Activated naive CD8-positive, alpha-beta T cell treated with anti-CD3 and anti-CD28 coated beads, Interleukin-2, amount 10 ng/mL, durations not matched to agents 7 days and 5 days (primary cell): ENCODE measurements around the gene GSTM5. TPM values are rescaled to one million over a fixed set of nuclear protein-coding genes. Genes with fewer than 3 reads are reported as not detected.
"Not testable (repeated sequence)": the region's sequence is repeated elsewhere in the genome, so short reads cannot be mapped to it uniquely, and the experiment has no call there.

Source experiments
- ATAC-seq: fragments of 150-1000 bp; cut with Tn5 transposase; one replicate; pipeline ENCODE4 v1.10.0; 2021; ENCODE audit warnings: low read depth, moderate library complexity
- POLR2A ChIA-PET: fragments of 350-600 bp; sonication (Branson Sonifier 250); formaldehyde crosslinking; loops from one replicate; lab custom pipeline; 2021; ENCODE audit warnings: antibody characterized with exemption; lab: Charles Lee
- DNase-seq: peaks from one replicate; pipeline ENCODE4 v3.0.0; 2021
- H3K27ac Mint-ChIP-seq: one replicate; pipeline ENCODE4 v1.8.0; 2022; ENCODE audit warnings: mild to moderate bottlenecking, mixed read lengths
- H3K27me3 Mint-ChIP-seq: one replicate; pipeline ENCODE4 v1.8.0; 2022; ENCODE audit warnings: mild to moderate bottlenecking, moderate library complexity, mixed read lengths
- H3K36me3 Mint-ChIP-seq: one replicate; pipeline ENCODE4 v1.8.0; 2021; ENCODE audit warnings: mild to moderate bottlenecking, mixed read lengths
- H3K4me1 Mint-ChIP-seq: one replicate; pipeline ENCODE4 v1.8.0; 2021; ENCODE audit warnings: mixed read lengths
- H3K4me3 Mint-ChIP-seq: one replicate; pipeline ENCODE4 v1.8.0; 2022; ENCODE audit warnings: mild to moderate bottlenecking, moderate library complexity, mixed read lengths
- H3K9me3 Mint-ChIP-seq: one replicate; pipeline ENCODE4 v1.8.0; 2021; ENCODE audit warnings: mixed read lengths
- total RNA-seq, 2 experiments: library from RNA; stranded (reverse); gene quantifications; one replicate each; pipeline ENCODE4 v1.2.3, GENCODE V29; 2021

The GSTM5 gene
- total RNA-seq, 2 experiments from 2014 or later: not detected

- H3K9me3 Mint-ChIP-seq, H3K36me3 Mint-ChIP-seq, H3K27ac Mint-ChIP-seq, ATAC-seq, H3K4me1 Mint-ChIP-seq, DNase-seq, POLR2A ChIA-PET, H3K27me3 Mint-ChIP-seq, H3K4me3 Mint-ChIP-seq: not testable (repeated sequence)
These were observed 26.7 kb upstream of the GSTM5 start for GRCh38 chr1:109685399-109685798.

- H3K27ac Mint-ChIP-seq, H3K27me3 Mint-ChIP-seq, H3K9me3 Mint-ChIP-seq, H3K4me3 Mint-ChIP-seq, H3K4me1 Mint-ChIP-seq, DNase-seq, H3K36me3 Mint-ChIP-seq, POLR2A ChIA-PET, ATAC-seq: not testable (repeated sequence)
These were observed 26.2 kb upstream of the GSTM5 start for GRCh38 chr1:109685890-109686289.

- H3K4me1 Mint-ChIP-seq, H3K9me3 Mint-ChIP-seq, H3K4me3 Mint-ChIP-seq, H3K27ac Mint-ChIP-seq, ATAC-seq, DNase-seq, H3K36me3 Mint-ChIP-seq, H3K27me3 Mint-ChIP-seq, POLR2A ChIA-PET: not testable (repeated sequence)
These were observed 24.9 kb upstream of the GSTM5 start for GRCh38 chr1:109687109-109687508.

- ATAC-seq (no peak), DNase-seq (no peak)
- Mint-ChIP-seq H3K27me3 (no peaks in the 10 kb centered on the region), H3K27ac (no peak within 1 kb of the TSS), H3K4me1 (no peaks in the 10 kb centered on the region), H3K9me3 (no peaks in the 10 kb centered on the region), H3K4me3 (no peak within 1 kb of the TSS), H3K36me3 (no peaks in the 10 kb centered on the region)
- POLR2A ChIA-PET: no interaction called here
These were observed 24.2 kb upstream of the GSTM5 start, which contains the start of gene GSTM1 for GRCh38 chr1:109687641-109688499. Gene GSTM1, plus strand, starts transcription at chr1:109687817. Its CDS starts 57 bp downstream, at chr1:109687874.

GRCh38 chr1:109689844-109690405, 22.1 kb upstream of the GSTM5 start:
- POLR2A ChIA-PET: no interaction called here
- H3K27me3 Mint-ChIP-seq: no peaks in the 10 kb centered on the region
- H3K36me3 Mint-ChIP-seq: no peaks in the 10 kb centered on the region
- H3K4me1 Mint-ChIP-seq: no peaks in the 10 kb centered on the region
- ATAC-seq (no peak), DNase-seq (no peak)
- no peak overlapping the region for H3K27ac Mint-ChIP-seq
- H3K9me3 Mint-ChIP-seq: no peaks in the 10 kb centered on the region
- no peak overlapping the region for H3K4me3 Mint-ChIP-seq

GRCh38 chr1:109691759-109692158, 20.3 kb upstream of the GSTM5 start:
- Mint-ChIP-seq H3K27ac (no peak overlapping the region), H3K9me3 (no peaks in the 10 kb centered on the region), H3K36me3 (no peaks in the 10 kb centered on the region), H3K4me1 (no peaks in the 10 kb centered on the region), H3K4me3 (no peak overlapping the region), H3K27me3 (no peaks in the 10 kb centered on the region)
- POLR2A ChIA-PET: no interaction called here
- DNase-seq: no peak
- ATAC-seq: no peak

- H3K4me3 Mint-ChIP-seq, H3K36me3 Mint-ChIP-seq, H3K27me3 Mint-ChIP-seq, H3K27ac Mint-ChIP-seq, ATAC-seq, H3K9me3 Mint-ChIP-seq, POLR2A ChIA-PET, DNase-seq, H3K4me1 Mint-ChIP-seq: not testable (repeated sequence)
These were observed 17.7 kb upstream of the GSTM5 start for GRCh38 chr1:109694400-109694799.

GRCh38 chr1:109695138-109695537, 16.9 kb upstream of the GSTM5 start:
- ATAC-seq, H3K9me3 Mint-ChIP-seq, H3K27me3 Mint-ChIP-seq, H3K27ac Mint-ChIP-seq, H3K36me3 Mint-ChIP-seq, DNase-seq, H3K4me3 Mint-ChIP-seq, H3K4me1 Mint-ChIP-seq, POLR2A ChIA-PET: not testable (repeated sequence)

GRCh38 chr1:109697066-109697465, 15.0 kb upstream of the GSTM5 start:
- POLR2A ChIA-PET: no interaction called here
- ATAC-seq: no peak
- Mint-ChIP-seq H3K27me3 (no peaks in the 10 kb centered on the region), H3K4me3 (no peak overlapping the region), H3K36me3 (no peaks in the 10 kb centered on the region), H3K9me3 (no peaks in the 10 kb centered on the region), H3K27ac (no peak overlapping the region), H3K4me1 (no peaks in the 10 kb centered on the region)
- no peak for DNase-seq

- H3K9me3 Mint-ChIP-seq, POLR2A ChIA-PET, H3K4me3 Mint-ChIP-seq, H3K4me1 Mint-ChIP-seq, ATAC-seq, H3K27ac Mint-ChIP-seq, H3K36me3 Mint-ChIP-seq, H3K27me3 Mint-ChIP-seq, DNase-seq: not testable (repeated sequence)
These were observed 14.2 kb upstream of the GSTM5 start for GRCh38 chr1:109697861-109698260.

- H3K27me3 Mint-ChIP-seq, POLR2A ChIA-PET, H3K36me3 Mint-ChIP-seq, H3K9me3 Mint-ChIP-seq, ATAC-seq, H3K27ac Mint-ChIP-seq, H3K4me3 Mint-ChIP-seq, DNase-seq, H3K4me1 Mint-ChIP-seq: not testable (repeated sequence)
These were observed 9.1 kb upstream of the GSTM5 start for GRCh38 chr1:109702940-109703339.

- ATAC-seq (no peak), DNase-seq (no peak)
- H3K9me3 Mint-ChIP-seq: peaks cover 12% of the 10 kb centered on the region
- no peak overlapping the region for H3K27ac Mint-ChIP-seq
- no peaks in the 10 kb centered on the region for H3K4me1 Mint-ChIP-seq
- no peaks in the 10 kb centered on the region for H3K36me3 Mint-ChIP-seq
- no peak overlapping the region for H3K4me3 Mint-ChIP-seq
- H3K27me3 Mint-ChIP-seq: no peaks in the 10 kb centered on the region
- POLR2A ChIA-PET: no interaction called here
These were observed 7.9 kb upstream of the GSTM5 start for GRCh38 chr1:109704173-109704572.

GRCh38 chr1:109705411-109705810, 6.6 kb upstream of the GSTM5 start:
- ATAC-seq (no peak), DNase-seq (no peak)
- Mint-ChIP-seq H3K27me3 (no peaks in the 10 kb centered on the region), H3K9me3 (peaks cover 14% of the 10 kb centered on the region), H3K36me3 (no peaks in the 10 kb centered on the region), H3K27ac (no peak overlapping the region), H3K4me1 (no peaks in the 10 kb centered on the region), H3K4me3 (no peak overlapping the region)
- POLR2A ChIA-PET: no interaction called here

GRCh38 chr1:109708949-109709348, 3.1 kb upstream of the GSTM5 start:
- ATAC-seq, H3K4me3 Mint-ChIP-seq, POLR2A ChIA-PET, H3K36me3 Mint-ChIP-seq, DNase-seq, H3K27ac Mint-ChIP-seq, H3K27me3 Mint-ChIP-seq, H3K4me1 Mint-ChIP-seq: not testable (repeated sequence)
- peaks cover 11% of the 10 kb centered on the region for H3K9me3 Mint-ChIP-seq
